Natural killer cell treated with Interleukin-12 subunit alpha and Interleukin-12 subunit beta and Interleukin-15 and Interleukin-18, amount 100 ng/mL, for 72 hours (primary cell): ENCODE measurements around the gene HEMK1. TPM values are rescaled to one million over a fixed set of nuclear protein-coding genes. Genes with fewer than 3 reads are reported as not detected.

Experiments used
- ATAC-seq, 2 donors: fragments of 150-1000 bp; cut with Tn5 transposase in 1 of 2; sonication (Bioruptor Pico), chemical (Tn5 transposase) in 1 of 2; 2 replicates each; pipeline ENCODE4 v1.10.0; 2021
- DNase-seq: peaks from one replicate; pipeline ENCODE4 v3.0.0; 2022; ENCODE audit warnings: low spot score
- H3K27ac Mint-ChIP-seq, 2 donors: 1 replicate in 1 of 2; 2 replicates in 1 of 2; pipeline ENCODE4 v1.8.0; 2022; ENCODE audit warnings: mixed read lengths in 2 of 2, mild to moderate bottlenecking in 1 of 2, moderate library complexity in 1 of 2
- H3K27me3 Mint-ChIP-seq, 2 donors: 1 replicate in 1 of 2; 2 replicates in 1 of 2; pipeline ENCODE4 v1.8.0; 2022; ENCODE audit warnings: mixed read lengths in 2 of 2
- H3K36me3 Mint-ChIP-seq: one replicate; pipeline ENCODE4 v1.8.0; 2022; ENCODE audit warnings: mixed read lengths
- H3K4me1 Mint-ChIP-seq, 2 donors: 1 replicate in 1 of 2; 2 replicates in 1 of 2; pipeline ENCODE4 v1.8.0; 2022; ENCODE audit warnings: low read depth in 2 of 2, mixed read lengths in 2 of 2, mild to moderate bottlenecking in 1 of 2
- H3K4me3 Mint-ChIP-seq: one replicate; pipeline ENCODE4 v1.8.0; 2022; ENCODE audit warnings: mixed read lengths
- H3K9me3 Mint-ChIP-seq: 2 replicates; pipeline ENCODE4 v1.8.0; 2022; ENCODE audit warnings: mixed read lengths
- total RNA-seq, 2 donors: library from RNA; stranded (reverse); gene quantifications; one replicate each; pipeline ENCODE4 v1.2.3, GENCODE V29; 2022

The HEMK1 gene
- 10 to 100 TPM; 31.5 to 48.4 TPM for total RNA-seq

- H3K4me3 Mint-ChIP-seq: peak within 1 kb of the TSS; percentile 92
- peak within 1 kb of the TSS; percentile 86 to 94 for H3K27ac Mint-ChIP-seq
- no peaks in the 10 kb centered on the region for H3K27me3 Mint-ChIP-seq
- H3K9me3 Mint-ChIP-seq: no peaks in the 10 kb centered on the region
- H3K4me1 Mint-ChIP-seq: peaks cover 47 to 53% of the 10 kb centered on the region in 2 donors
- ATAC-seq: peak; percentile 74 to 83
- no peaks in the 10 kb centered on the region for H3K36me3 Mint-ChIP-seq
- peak; percentile 98 for DNase-seq
Observed at GRCh38 chr3:50568947-50569749, at the start of gene HEMK1. HEMK1 (plus strand) TSS chr3:50569522; CDS start chr3:50571105, 1,583 bp downstream.

- no peak for ATAC-seq
- peaks cover 10% of the 10 kb centered on the region in 2 donors for H3K4me1 Mint-ChIP-seq
Observed at GRCh38 chr3:50520849-50521248, 48.5 kb upstream of the HEMK1 start.

GRCh38 chr3:50521572-50521971, 47.8 kb upstream of the HEMK1 start:
- ATAC-seq (no peak), DNase-seq (no peak)
- no peaks in the 10 kb centered on the region for H3K36me3 Mint-ChIP-seq
- no peak overlapping the region for H3K4me3 Mint-ChIP-seq
- H3K27ac Mint-ChIP-seq: no peak overlapping the region
- H3K27me3 Mint-ChIP-seq: no peaks in the 10 kb centered on the region
- peaks cover 7 to 15% of the 10 kb centered on the region in 2 donors for H3K4me1 Mint-ChIP-seq
- H3K9me3 Mint-ChIP-seq: no peaks in the 10 kb centered on the region

More at GRCh38 chr3:50520849-50521248, 48.5 kb upstream of the HEMK1 start:
- Mint-ChIP-seq H3K27ac (no peak overlapping the region), H3K27me3 (no peaks in the 10 kb centered on the region), H3K4me3 (no peak overlapping the region), H3K9me3 (no peaks in the 10 kb centered on the region), H3K36me3 (no peaks in the 10 kb centered on the region)
- DNase-seq: no peak

- no peak overlapping the region for H3K4me3 Mint-ChIP-seq
- H3K27me3 Mint-ChIP-seq: no peaks in the 10 kb centered on the region
- ATAC-seq: no peak
- H3K36me3 Mint-ChIP-seq: no peaks in the 10 kb centered on the region
- no peak for DNase-seq
- H3K27ac Mint-ChIP-seq: no peak overlapping the region
- no peaks in the 10 kb centered on the region for H3K9me3 Mint-ChIP-seq
- peaks cover 6 to 15% of the 10 kb centered on the region in 2 donors for H3K4me1 Mint-ChIP-seq
Observed at GRCh38 chr3:50523279-50523811, 46.0 kb upstream of the HEMK1 start.

GRCh38 chr3:50524746-50525145, 44.6 kb upstream of the HEMK1 start:
- Mint-ChIP-seq H3K4me3 (no peak overlapping the region), H3K27me3 (peaks cover 8 to 12% of the 10 kb centered on the region in 2 donors), H3K36me3 (no peaks in the 10 kb centered on the region), H3K9me3 (no peaks in the 10 kb centered on the region), H3K27ac (no peak overlapping the region), H3K4me1 (peaks cover 0 to 6% of the 10 kb centered on the region in 2 donors)
- ATAC-seq (no peak), DNase-seq (no peak)

- Mint-ChIP-seq H3K4me3 (no peak overlapping the region), H3K4me1 (peaks cover 0 to 6% of the 10 kb centered on the region in 2 donors)
Observed at GRCh38 chr3:50525191-50525910, 44.0 kb upstream of the HEMK1 start.

GRCh38 chr3:50525987-50526386, 43.3 kb upstream of the HEMK1 start:
- Mint-ChIP-seq H3K9me3 (no peaks in the 10 kb centered on the region), H3K27me3 (peaks cover 9 to 14% of the 10 kb centered on the region in 2 donors), H3K4me3 (no peak overlapping the region), H3K36me3 (no peaks in the 10 kb centered on the region), H3K4me1 (peaks cover 0 to 6% of the 10 kb centered on the region in 2 donors), H3K27ac (peak overlapping the region in 1 of 2 donors; percentile 49)
- ATAC-seq (peak; percentile 71), DNase-seq (no peak)

More at GRCh38 chr3:50525191-50525910, 44.0 kb upstream of the HEMK1 start:
- ATAC-seq (no peak), DNase-seq (no peak)
- Mint-ChIP-seq H3K36me3 (no peaks in the 10 kb centered on the region), H3K27me3 (peaks cover 9 to 14% of the 10 kb centered on the region in 2 donors), H3K27ac (peak overlapping the region in 1 of 2 donors; percentile 49), H3K9me3 (no peaks in the 10 kb centered on the region)

- ATAC-seq: no peak
- Mint-ChIP-seq H3K27ac (no peak overlapping the region), H3K4me3 (no peak overlapping the region), H3K27me3 (peaks cover 14 to 22% of the 10 kb centered on the region in 2 donors), H3K9me3 (no peaks in the 10 kb centered on the region), H3K4me1 (peaks cover 6 to 9% of the 10 kb centered on the region in 2 donors), H3K36me3 (no peaks in the 10 kb centered on the region)
- no peak for DNase-seq
Observed at GRCh38 chr3:50530001-50530970, 39.0 kb upstream of the HEMK1 start.

GRCh38 chr3:50531201-50531600, 38.1 kb upstream of the HEMK1 start:
- ATAC-seq (peak in 1 of 2 donors; percentile 13), DNase-seq (no peak)
- Mint-ChIP-seq H3K36me3 (no peaks in the 10 kb centered on the region), H3K27me3 (peaks cover 14 to 22% of the 10 kb centered on the region in 2 donors), H3K9me3 (no peaks in the 10 kb centered on the region), H3K4me1 (peaks cover under 1 to 9% of the 10 kb centered on the region in 2 donors), H3K4me3 (no peak overlapping the region), H3K27ac (no peak overlapping the region)

GRCh38 chr3:50532062-50532705, 37.1 kb upstream of the HEMK1 start:
- H3K4me3 Mint-ChIP-seq: no peak overlapping the region
- H3K4me1 Mint-ChIP-seq: peaks cover 6 to 14% of the 10 kb centered on the region in 2 donors
- ATAC-seq: no peak
- H3K27ac Mint-ChIP-seq: no peak overlapping the region
- no peak for DNase-seq
- H3K27me3 Mint-ChIP-seq: peaks cover 14 to 26% of the 10 kb centered on the region in 2 donors
- no peaks in the 10 kb centered on the region for H3K36me3 Mint-ChIP-seq
- H3K9me3 Mint-ChIP-seq: no peaks in the 10 kb centered on the region

- Mint-ChIP-seq H3K9me3 (no peaks in the 10 kb centered on the region), H3K4me3 (no peak overlapping the region), H3K36me3 (no peaks in the 10 kb centered on the region), H3K27me3 (peaks cover 14 to 30% of the 10 kb centered on the region in 2 donors), H3K4me1 (peaks cover 6 to 14% of the 10 kb centered on the region in 2 donors), H3K27ac (no peak overlapping the region)
- no peak for DNase-seq
- no peak for ATAC-seq
Observed at GRCh38 chr3:50533316-50533715, 36.0 kb upstream of the HEMK1 start.

GRCh38 chr3:50533807-50534461, 35.4 kb upstream of the HEMK1 start:
- no peaks in the 10 kb centered on the region for H3K36me3 Mint-ChIP-seq
- peaks cover 16 to 32% of the 10 kb centered on the region in 2 donors for H3K27me3 Mint-ChIP-seq
- no peak overlapping the region for H3K27ac Mint-ChIP-seq
- no peaks in the 10 kb centered on the region for H3K9me3 Mint-ChIP-seq
- ATAC-seq (no peak), DNase-seq (no peak)
- no peak overlapping the region for H3K4me3 Mint-ChIP-seq
- peaks cover 6 to 14% of the 10 kb centered on the region in 2 donors for H3K4me1 Mint-ChIP-seq
